Uterus (tissue), 4 donors: Measurements from ENCODE around the gene ELP4. TPM values are rescaled to one million over a fixed set of nuclear protein-coding genes. Genes with fewer than 3 reads are reported as not detected.

ENCODE experiments used
- DNase-seq, 2 donors: peaks; one replicate each; pipeline ENCODE4 v3.0.0-alpha.2; 2019 to 2020
- H3K27ac ChIP-seq, 2 donors: fragments of 200-600 bp; sonication (generic); 1 replicate in 1 of 2; 2 replicates in 1 of 2; pipeline ENCODE4 v1.5.1; 2016 to 2018
- H3K27me3 ChIP-seq, 2 donors: fragments of 200-600 bp; sonication (generic); one replicate each; pipeline ENCODE4 v1.5.1; 2018 to 2019; ENCODE audit warnings: control low read depth in 1 of 2
- H3K36me3 ChIP-seq, 2 donors: fragments of 200-600 bp; sonication (generic); one replicate each; pipeline ENCODE4 v1.5.1; 2019; ENCODE audit warnings: control low read depth in 1 of 2
- H3K4me1 ChIP-seq, 2 donors: fragments of 200-600 bp; sonication (generic); one replicate each; pipeline ENCODE4 v1.5.1; 2018 to 2019; ENCODE audit warnings: control low read depth in 1 of 2
- H3K4me3 ChIP-seq, 2 donors: fragments of 200-600 bp; sonication (generic); 1 replicate in 1 of 2; 2 replicates in 1 of 2; pipeline ENCODE4 v1.5.1; 2018 to 2019; ENCODE audit warnings: mild to moderate bottlenecking in 1 of 2
- H3K9me3 ChIP-seq, 2 donors: fragments of 200-600 bp; sonication (generic); one replicate each; pipeline ENCODE4 v1.5.1; 2019; ENCODE audit warnings: control low read depth in 1 of 2
- POLR2A ChIP-seq, 2 donors: fragments of 450-650 bp; IDR thresholded peaks; one replicate each; pipeline ENCODE4 v1.6.1; 2016; ENCODE audit warnings: antibody characterized with exemption in 2 of 2, mild to moderate bottlenecking in 1 of 2, moderate library complexity in 1 of 2
- intact Hi-C: fragments of 100-400 bp; cut with DNase I; formaldehyde crosslinking; loops from one replicate; pipeline ENCODE4 v1.15.1; 2023; ENCODE audit warnings: low total_unique reads
- total RNA-seq, 4 donors: library from RNA; depleted of rRNA in 3 of 4; stranded (reverse); fragments of >200 nt in 3 of 4; gene quantifications; one replicate each; pipeline versions ENCODE4 v1.1.0 to v1.2.4, GENCODE V29; 2014 to 2023
- TF ChIP-seq, protein P1 (sequence below), 4 experiments: fragments of 200-600 bp in 2 of 4; fragments of 450-650 bp in 2 of 4; sonication (generic) in 2 of 4; IDR thresholded peaks; one replicate each; pipeline ENCODE4 v1.5.1; 2016 to 2019; ENCODE audit warnings: antibody characterized with exemption in 4 of 4, mild to moderate bottlenecking in 2 of 4, moderate library complexity in 1 of 4
- donor health status: DM: yes; HTN: yes; CAD: no.

The ELP4 gene
- total RNA-seq, 4 donors from 2014 or later: 18.4 to 51.2 (median 21.2) TPM

DNA sequence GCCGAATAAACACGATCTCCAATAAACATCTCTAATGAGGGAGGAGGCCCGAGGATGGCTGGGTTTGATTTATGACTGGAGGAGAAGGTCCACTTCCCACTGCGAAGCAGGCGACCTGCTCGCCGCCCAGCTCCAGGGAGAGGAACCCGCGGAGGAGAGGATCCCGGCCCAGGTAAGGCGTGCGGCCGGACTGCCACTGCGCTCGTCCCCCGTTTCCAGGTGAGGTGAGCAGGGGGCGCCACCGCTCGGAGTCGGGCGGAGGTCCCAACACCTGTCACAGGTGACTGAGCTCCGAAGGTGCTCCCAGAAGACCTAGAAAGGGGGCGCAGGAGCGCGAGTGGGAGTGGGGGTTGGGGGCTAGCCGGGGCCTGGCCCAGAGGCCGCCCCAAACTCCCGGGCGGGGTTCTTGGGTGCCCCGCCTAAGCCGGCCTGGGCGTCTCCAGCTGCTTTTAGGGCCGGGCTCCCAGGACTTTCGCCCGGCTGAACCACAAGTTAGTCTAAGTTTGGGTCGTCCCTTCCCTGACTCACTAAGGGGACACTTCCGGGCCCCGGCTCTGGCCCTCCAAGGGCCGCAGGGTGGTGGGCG, 307.0 kb downstream of the ELP4 start:
- Histone ChIP-seq H3K36me3 (no peaks in the 10 kb centered on the region), H3K27ac (no peak overlapping the region), H3K4me3 (peak overlapping the region in 1 of 2 donors; percentile 12), H3K4me1 (peaks cover 0 to 33% of the 10 kb centered on the region in 2 donors), H3K9me3 (no peaks in the 10 kb centered on the region), H3K27me3 (peaks cover 32 to 85% of the 10 kb centered on the region in 2 donors)
- TF ChIP-seq, protein P1, sequence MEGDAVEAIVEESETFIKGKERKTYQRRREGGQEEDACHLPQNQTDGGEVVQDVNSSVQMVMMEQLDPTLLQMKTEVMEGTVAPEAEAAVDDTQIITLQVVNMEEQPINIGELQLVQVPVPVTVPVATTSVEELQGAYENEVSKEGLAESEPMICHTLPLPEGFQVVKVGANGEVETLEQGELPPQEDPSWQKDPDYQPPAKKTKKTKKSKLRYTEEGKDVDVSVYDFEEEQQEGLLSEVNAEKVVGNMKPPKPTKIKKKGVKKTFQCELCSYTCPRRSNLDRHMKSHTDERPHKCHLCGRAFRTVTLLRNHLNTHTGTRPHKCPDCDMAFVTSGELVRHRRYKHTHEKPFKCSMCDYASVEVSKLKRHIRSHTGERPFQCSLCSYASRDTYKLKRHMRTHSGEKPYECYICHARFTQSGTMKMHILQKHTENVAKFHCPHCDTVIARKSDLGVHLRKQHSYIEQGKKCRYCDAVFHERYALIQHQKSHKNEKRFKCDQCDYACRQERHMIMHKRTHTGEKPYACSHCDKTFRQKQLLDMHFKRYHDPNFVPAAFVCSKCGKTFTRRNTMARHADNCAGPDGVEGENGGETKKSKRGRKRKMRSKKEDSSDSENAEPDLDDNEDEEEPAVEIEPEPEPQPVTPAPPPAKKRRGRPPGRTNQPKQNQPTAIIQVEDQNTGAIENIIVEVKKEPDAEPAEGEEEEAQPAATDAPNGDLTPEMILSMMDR (IDR thresholded peaks at IDR 0.05): no peak
- no peak for TF ChIP-seq POLR2A (IDR thresholded peaks at IDR 0.05)
- no peak for DNase-seq
- intact Hi-C loops: no loop called here

DNA sequence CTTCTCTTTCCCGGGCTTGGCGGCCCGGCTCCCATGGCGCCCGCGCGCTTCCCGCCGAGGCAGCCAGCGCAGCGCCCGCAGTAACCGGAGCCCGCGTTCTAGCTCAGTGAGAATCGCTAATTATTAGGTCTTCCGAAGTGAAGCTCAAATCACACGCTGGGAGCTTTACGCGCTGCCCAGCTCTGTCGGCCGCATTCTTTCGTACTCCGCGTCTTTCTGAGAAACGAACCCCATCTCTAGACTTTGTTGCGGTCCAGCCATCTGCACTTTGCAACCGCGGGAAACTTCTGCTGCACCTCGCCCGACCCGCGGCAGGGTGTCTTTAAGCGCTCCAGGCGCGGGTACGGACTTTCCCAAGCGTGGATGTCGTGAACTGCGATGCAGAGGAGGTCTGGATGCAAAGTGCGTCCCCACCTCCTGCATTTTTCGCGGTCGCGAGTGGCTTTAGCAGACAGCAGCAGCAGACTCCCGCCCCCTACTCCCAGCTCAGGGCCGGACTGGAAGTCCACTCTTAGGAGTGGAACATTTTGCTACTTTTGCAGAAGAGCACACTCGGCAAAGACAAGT, 307.6 kb downstream of the ELP4 start:
- intact Hi-C loops: no loop called here

DNA sequence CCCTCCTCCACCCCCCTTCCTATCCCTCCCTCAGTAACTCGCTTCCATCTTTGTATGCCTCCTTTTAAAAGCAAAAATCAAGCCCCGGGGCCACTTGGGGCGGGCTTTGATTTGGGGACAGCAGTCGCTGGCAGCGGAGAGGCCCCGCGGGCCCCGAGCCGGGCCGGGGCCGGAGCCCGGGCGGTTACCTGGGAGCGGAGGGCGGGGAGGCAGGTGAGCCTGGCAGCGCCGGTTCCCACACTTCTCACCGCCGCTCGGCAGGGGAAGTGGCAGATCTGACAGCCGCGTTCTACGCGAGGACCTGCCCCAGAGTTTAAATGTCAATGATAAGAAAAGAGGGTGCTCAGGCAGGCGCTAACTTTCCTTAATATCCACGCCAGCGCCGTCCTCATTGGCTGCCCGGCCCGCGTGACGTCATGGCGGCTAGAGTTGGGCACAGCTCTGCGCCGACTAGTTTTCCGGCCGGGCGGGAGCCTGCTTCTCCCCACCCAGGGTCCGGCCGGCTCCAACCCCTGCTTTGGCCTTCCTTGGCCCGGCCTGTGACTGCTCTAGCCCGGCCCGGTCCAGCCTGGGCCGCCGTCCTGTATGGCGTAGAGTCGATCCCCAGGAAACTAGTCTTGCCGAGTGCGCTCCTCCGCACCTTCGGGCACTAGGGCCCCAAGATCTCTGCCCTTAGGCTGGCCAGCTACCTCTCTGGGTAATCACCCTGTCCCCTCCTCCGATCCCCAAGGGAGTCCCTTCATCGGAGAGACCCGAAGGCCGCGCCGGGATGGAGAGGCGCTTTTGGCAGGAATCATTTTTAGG, 308.3 kb downstream of the ELP4 start:
- Histone ChIP-seq H3K27ac (no peak overlapping the region), H3K4me1 (peaks cover 0 to 26% of the 10 kb centered on the region in 2 donors)

More for the DNA sequence above, 307.6 kb downstream of the ELP4 start:
- no peak for DNase-seq
- H3K4me3 ChIP-seq: peak overlapping the region in 1 of 2 donors; percentile 12
- H3K9me3 ChIP-seq: no peaks in the 10 kb centered on the region
- TF ChIP-seq, protein P1 (IDR thresholded peaks at IDR 0.05): no peak
- no peak for TF ChIP-seq POLR2A (IDR thresholded peaks at IDR 0.05)
- no peaks in the 10 kb centered on the region for H3K36me3 ChIP-seq
- peaks cover 0 to 31% of the 10 kb centered on the region in 2 donors for H3K4me1 ChIP-seq
- H3K27me3 ChIP-seq: peaks cover 26 to 86% of the 10 kb centered on the region in 2 donors
- H3K27ac ChIP-seq: no peak overlapping the region

DNA sequence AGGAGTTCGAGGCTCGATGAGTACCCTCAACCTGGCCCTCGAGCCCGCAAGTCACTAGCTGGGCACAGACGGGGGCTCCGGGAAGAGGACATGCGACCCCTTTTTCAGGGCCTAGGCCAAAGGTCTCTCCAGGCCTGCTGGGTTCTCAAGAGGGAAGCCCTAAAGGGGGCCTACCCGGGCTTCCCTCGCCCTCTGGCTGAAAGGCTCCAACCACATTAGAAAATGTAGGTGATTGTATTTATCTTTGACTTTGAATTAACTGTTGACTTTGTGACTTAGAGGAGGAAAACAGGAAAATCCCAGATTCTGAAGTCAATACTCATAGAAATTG, 308.8 kb downstream of the ELP4 start:
- TF ChIP-seq, protein P1 (IDR thresholded peaks at IDR 0.05): no peak
- TF ChIP-seq POLR2A (IDR thresholded peaks at IDR 0.05): no peak
- Histone ChIP-seq H3K36me3 (no peaks in the 10 kb centered on the region), H3K9me3 (no peaks in the 10 kb centered on the region), H3K4me3 (no peak overlapping the region), H3K27me3 (peaks cover 19 to 84% of the 10 kb centered on the region in 2 donors), H3K27ac (no peak overlapping the region), H3K4me1 (peaks cover 0 to 24% of the 10 kb centered on the region in 2 donors)
- no peak for DNase-seq
- intact Hi-C loops: no loop called here

More for the DNA sequence above, 308.3 kb downstream of the ELP4 start:
- Histone ChIP-seq H3K27me3 (peaks cover 19 to 87% of the 10 kb centered on the region in 2 donors), H3K4me3 (no peak overlapping the region), H3K36me3 (no peaks in the 10 kb centered on the region), H3K9me3 (no peaks in the 10 kb centered on the region)
- DNase-seq: no peak
- intact Hi-C loops: no loop called here
- TF ChIP-seq, protein P1 (IDR thresholded peaks at IDR 0.05): no peak
- no peak for TF ChIP-seq POLR2A (IDR thresholded peaks at IDR 0.05)

DNA sequence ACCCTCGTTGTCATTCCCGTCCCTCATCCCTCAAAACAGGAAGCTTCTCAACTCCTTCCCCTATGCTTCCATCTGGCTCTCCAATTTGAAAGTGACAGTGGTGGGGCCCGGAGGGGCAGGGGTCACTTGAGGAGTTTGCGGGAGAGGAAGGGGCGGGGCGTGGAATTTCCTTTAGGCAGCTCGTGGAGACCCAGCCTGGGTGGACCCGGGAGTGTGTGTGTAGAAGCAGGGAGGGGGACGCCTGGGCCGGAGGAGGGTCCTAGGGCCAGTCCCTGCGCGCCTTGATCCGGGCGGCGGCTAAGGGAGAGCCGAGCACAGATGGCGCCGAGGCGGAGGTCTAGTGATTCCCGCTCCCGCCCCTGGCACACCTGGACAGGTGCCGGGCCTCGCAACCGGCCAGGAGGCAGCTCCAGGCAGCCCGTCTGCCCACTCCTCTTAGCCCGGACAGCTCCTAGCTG, 309.3 kb downstream of the ELP4 start:
- Histone ChIP-seq H3K27me3 (peaks cover 22 to 81% of the 10 kb centered on the region in 2 donors), H3K27ac (no peak overlapping the region), H3K4me1 (peaks cover 0 to 24% of the 10 kb centered on the region in 2 donors), H3K36me3 (no peaks in the 10 kb centered on the region), H3K9me3 (no peaks in the 10 kb centered on the region), H3K4me3 (no peak overlapping the region)
- no peak for DNase-seq
- TF ChIP-seq, protein P1 (IDR thresholded peaks at IDR 0.05): no peak
- TF ChIP-seq POLR2A (IDR thresholded peaks at IDR 0.05): no peak
- intact Hi-C loops: no loop called here
